Lower leg skin (tissue), 3 donors: ENCODE data around the gene RASSF5.

Experiments
- CTCF ChIP-seq, 3 donors: fragments of 450-650 bp; IDR thresholded peaks; one replicate each; pipeline ENCODE4 v1.5.1; 2016; ENCODE audit warnings: antibody characterized with exemption in 3 of 3, mild to moderate bottlenecking in 3 of 3, moderate library complexity in 2 of 3
- POLR2A ChIP-seq, 2 donors: fragments of 450-650 bp; IDR thresholded peaks; one replicate each; pipeline ENCODE4 v1.6.1; 2016 to 2017; ENCODE audit warnings: antibody characterized with exemption in 2 of 2, mild to moderate bottlenecking in 1 of 2, moderate library complexity in 1 of 2

- no peak for TF ChIP-seq CTCF (IDR thresholded peaks at IDR 0.05)
- no peak for TF ChIP-seq POLR2A (IDR thresholded peaks at IDR 0.05)
These were observed 71.6 kb downstream of the RASSF5 start for GRCh38 chr1:206578978-206579374.
